Ovary (tissue), 3 donors: ENCODE data around the gene PWWP2B.

Source experiments
- POLR2A ChIP-seq: fragments of 450-650 bp; IDR thresholded peaks from one replicate; pipeline ENCODE4 v1.6.1; 2017; ENCODE audit warnings: antibody characterized with exemption, mild to moderate bottlenecking, moderate library complexity
- TF ChIP-seq, protein P1 (sequence below), 3 donors: fragments of 450-650 bp in 2 of 3; fragments of 200-600 bp in 1 of 3; IDR thresholded peaks; one replicate each; pipeline versions ENCODE4 v1.5.1 to v1.8.0; 2016 to 2022; ENCODE audit warnings: antibody characterized with exemption in 3 of 3, mild to moderate bottlenecking in 1 of 3
- donor health status: DM: no; HTN: no; CAD: no.

- TF ChIP-seq, protein P1, sequence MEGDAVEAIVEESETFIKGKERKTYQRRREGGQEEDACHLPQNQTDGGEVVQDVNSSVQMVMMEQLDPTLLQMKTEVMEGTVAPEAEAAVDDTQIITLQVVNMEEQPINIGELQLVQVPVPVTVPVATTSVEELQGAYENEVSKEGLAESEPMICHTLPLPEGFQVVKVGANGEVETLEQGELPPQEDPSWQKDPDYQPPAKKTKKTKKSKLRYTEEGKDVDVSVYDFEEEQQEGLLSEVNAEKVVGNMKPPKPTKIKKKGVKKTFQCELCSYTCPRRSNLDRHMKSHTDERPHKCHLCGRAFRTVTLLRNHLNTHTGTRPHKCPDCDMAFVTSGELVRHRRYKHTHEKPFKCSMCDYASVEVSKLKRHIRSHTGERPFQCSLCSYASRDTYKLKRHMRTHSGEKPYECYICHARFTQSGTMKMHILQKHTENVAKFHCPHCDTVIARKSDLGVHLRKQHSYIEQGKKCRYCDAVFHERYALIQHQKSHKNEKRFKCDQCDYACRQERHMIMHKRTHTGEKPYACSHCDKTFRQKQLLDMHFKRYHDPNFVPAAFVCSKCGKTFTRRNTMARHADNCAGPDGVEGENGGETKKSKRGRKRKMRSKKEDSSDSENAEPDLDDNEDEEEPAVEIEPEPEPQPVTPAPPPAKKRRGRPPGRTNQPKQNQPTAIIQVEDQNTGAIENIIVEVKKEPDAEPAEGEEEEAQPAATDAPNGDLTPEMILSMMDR (IDR thresholded peaks at IDR 0.05): no peak
- TF ChIP-seq POLR2A: no peak
These were observed 42.6 kb downstream of the PWWP2B start for GRCh38 chr10:132439424-132440163.
